Stimulated activated effector memory CD8-positive, alpha-beta T cell treated with anti-CD3 and anti-CD28 coated beads, Interleukin-12 subunit alpha, Interleukin-12 subunit beta, amount 100 ng/mL, for 72 hours (primary cell): ENCODE data around the gene TXNDC17.
A peak's percentile ranks its signal among the peaks of the same experiment; 100 is the strongest.

Experiments used
- ATAC-seq: fragments of 150-1000 bp; cut with Tn5 transposase; 2 replicates; pipeline ENCODE4 v1.10.0; 2021
- DNase-seq, 2 donors: peaks; one replicate each; pipeline ENCODE4 v3.0.0; 2021 to 2022; ENCODE audit warnings: low spot score in 2 of 2
- H3K27ac Mint-ChIP-seq: one replicate; pipeline ENCODE4 v1.8.0; 2022; ENCODE audit warnings: mild to moderate bottlenecking, mixed read lengths
- H3K36me3 Mint-ChIP-seq: one replicate; pipeline ENCODE4 v1.8.0; 2022; ENCODE audit warnings: mild to moderate bottlenecking, mixed read lengths
- H3K4me1 Mint-ChIP-seq: one replicate; pipeline ENCODE4 v1.8.0; 2022; ENCODE audit warnings: mixed read lengths
- H3K4me3 Mint-ChIP-seq: one replicate; pipeline ENCODE4 v1.8.0; 2022; ENCODE audit warnings: mild to moderate bottlenecking, mixed read lengths
- H3K9me3 Mint-ChIP-seq: one replicate; pipeline ENCODE4 v1.8.0; 2022; ENCODE audit warnings: mixed read lengths

Gene TXNDC17

GRCh38 chr17:6667516-6667915 lies 26.7 kb downstream of the TXNDC17 start:
- Mint-ChIP-seq H3K27ac (peak overlapping the region; percentile 41), H3K36me3 (no peaks in the 10 kb centered on the region), H3K4me1 (peaks cover 16% of the 10 kb centered on the region), H3K4me3 (no peak overlapping the region), H3K9me3 (no peaks in the 10 kb centered on the region)
- no peak for DNase-seq
- peak; percentile 43 for ATAC-seq

GRCh38 chr17:6668219-6668618 lies 27.4 kb downstream of the TXNDC17 start:
- no peaks in the 10 kb centered on the region for H3K9me3 Mint-ChIP-seq
- DNase-seq (no peak), ATAC-seq (no peak)
- no peak overlapping the region for H3K4me3 Mint-ChIP-seq
- H3K4me1 Mint-ChIP-seq = peaks cover 16% of the 10 kb centered on the region
- peak overlapping the region; percentile 41 for H3K27ac Mint-ChIP-seq
- no peaks in the 10 kb centered on the region for H3K36me3 Mint-ChIP-seq

GRCh38 chr17:6668727-6669425 lies 28.0 kb downstream of the TXNDC17 start:
- H3K36me3 Mint-ChIP-seq = no peaks in the 10 kb centered on the region
- H3K4me3 Mint-ChIP-seq = no peak overlapping the region
- ATAC-seq = no peak
- H3K27ac Mint-ChIP-seq = no peak overlapping the region
- no peak for DNase-seq
- H3K4me1 Mint-ChIP-seq = peaks cover 16% of the 10 kb centered on the region
- H3K9me3 Mint-ChIP-seq = no peaks in the 10 kb centered on the region

DNA sequence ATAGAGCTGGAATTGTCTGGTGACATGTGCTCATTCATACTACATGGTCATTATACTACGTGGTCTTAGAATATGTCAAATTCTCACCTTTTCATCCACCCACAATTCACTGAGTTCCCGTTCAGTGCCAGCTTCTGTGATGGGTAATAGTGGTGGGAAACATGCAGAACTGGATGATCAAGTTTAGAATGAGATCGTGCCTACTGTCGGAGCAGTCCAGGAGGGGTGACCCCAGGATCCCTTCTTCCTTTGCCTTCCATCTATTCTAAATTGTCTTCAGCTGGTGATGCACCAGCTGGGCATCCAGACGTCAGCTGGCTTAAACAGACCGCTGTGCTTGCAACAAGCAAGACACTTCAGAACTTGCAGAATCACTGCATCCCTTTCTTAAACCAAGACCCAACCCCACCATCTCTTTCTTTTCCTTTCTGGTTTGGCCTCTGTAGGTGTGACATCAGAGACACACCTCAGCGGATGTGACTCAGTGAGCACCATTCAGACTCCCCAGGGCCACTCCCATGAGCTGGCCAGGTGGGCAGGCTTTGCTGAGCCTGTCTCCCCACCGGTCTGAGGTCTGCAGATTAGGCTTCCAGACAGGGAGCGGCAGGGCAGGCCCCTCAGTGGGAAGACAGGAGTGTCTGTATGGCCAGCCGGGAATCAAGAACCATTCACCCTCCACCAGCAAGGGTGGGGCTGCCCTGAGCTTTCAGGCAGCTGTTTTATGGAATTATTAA lies 28.8 kb downstream of the TXNDC17 start:
- no peaks in the 10 kb centered on the region for H3K9me3 Mint-ChIP-seq
- H3K36me3 Mint-ChIP-seq = no peaks in the 10 kb centered on the region
- no peak overlapping the region for H3K4me3 Mint-ChIP-seq
- ATAC-seq (peak; percentile 56), DNase-seq (no peak)
- H3K4me1 Mint-ChIP-seq = peaks cover 16% of the 10 kb centered on the region
- H3K27ac Mint-ChIP-seq = no peak overlapping the region

- ATAC-seq (no peak), DNase-seq (no peak)
- no peak overlapping the region for H3K27ac Mint-ChIP-seq
- H3K4me3 Mint-ChIP-seq = no peak overlapping the region
- no peaks in the 10 kb centered on the region for H3K36me3 Mint-ChIP-seq
- H3K4me1 Mint-ChIP-seq = peaks cover 16% of the 10 kb centered on the region
- no peaks in the 10 kb centered on the region for H3K9me3 Mint-ChIP-seq
Measured at GRCh38 chr17:6670571-6670970, 29.7 kb downstream of the TXNDC17 start.

DNA sequence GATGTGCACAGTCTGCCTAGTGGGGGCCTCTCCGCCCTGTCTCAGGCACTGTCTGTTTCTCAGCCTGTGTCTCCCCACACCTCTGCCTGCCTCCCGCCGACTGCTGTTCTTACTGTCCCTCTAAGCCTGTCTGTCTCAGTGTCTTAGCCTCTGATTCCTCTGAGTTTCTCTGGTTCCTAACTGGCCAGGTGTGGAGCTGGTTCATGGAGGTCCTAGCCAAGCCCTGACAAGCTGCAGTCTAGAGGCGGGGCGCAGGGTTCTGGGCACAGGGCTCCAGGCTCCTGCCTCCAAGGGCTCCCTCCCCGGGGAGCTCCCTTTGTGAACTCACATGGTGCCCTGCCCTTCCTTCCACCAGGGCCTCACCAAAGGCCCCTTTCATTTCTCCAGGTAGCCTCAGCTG lies 30.1 kb downstream of the TXNDC17 start:
- ATAC-seq = no peak
- DNase-seq = no peak
- Mint-ChIP-seq H3K4me1 (peaks cover 16% of the 10 kb centered on the region), H3K4me3 (no peak overlapping the region), H3K27ac (no peak overlapping the region), H3K9me3 (no peaks in the 10 kb centered on the region), H3K36me3 (no peaks in the 10 kb centered on the region)

GRCh38 chr17:6671431-6671830 lies 30.6 kb downstream of the TXNDC17 start:
- DNase-seq = no peak
- H3K36me3 Mint-ChIP-seq = no peaks in the 10 kb centered on the region
- no peak overlapping the region for H3K27ac Mint-ChIP-seq
- no peaks in the 10 kb centered on the region for H3K9me3 Mint-ChIP-seq
- no peak overlapping the region for H3K4me3 Mint-ChIP-seq
- H3K4me1 Mint-ChIP-seq = peaks cover 16% of the 10 kb centered on the region
- ATAC-seq = no peak

DNA sequence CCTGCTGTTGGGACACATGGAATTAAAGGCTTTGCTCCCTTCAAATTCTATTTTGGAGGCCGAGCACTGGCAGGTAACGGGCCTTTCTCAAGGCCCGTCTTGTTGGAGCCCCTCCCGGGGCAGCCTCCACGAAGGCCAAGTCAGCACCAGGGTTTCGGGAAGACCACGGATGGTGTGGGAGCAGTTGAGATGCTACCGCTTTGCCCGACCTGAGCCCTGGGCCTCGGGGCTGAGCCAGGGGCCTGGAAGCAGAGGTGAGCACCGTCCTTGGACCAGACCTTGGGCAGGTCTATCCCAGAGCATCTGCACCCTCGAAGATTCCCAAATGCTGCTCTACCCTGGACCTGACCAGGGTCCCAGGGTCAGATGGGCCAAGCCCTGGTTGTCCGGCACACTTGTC lies 33.7 kb downstream of the TXNDC17 start:
- H3K36me3 Mint-ChIP-seq = no peaks in the 10 kb centered on the region
- no peak for ATAC-seq
- no peak overlapping the region for H3K4me3 Mint-ChIP-seq
- no peak overlapping the region for H3K27ac Mint-ChIP-seq
- H3K4me1 Mint-ChIP-seq = peaks cover 22% of the 10 kb centered on the region
- DNase-seq = no peak
- H3K9me3 Mint-ChIP-seq = no peaks in the 10 kb centered on the region

- peaks cover 19% of the 10 kb centered on the region for H3K4me1 Mint-ChIP-seq
- no peak for ATAC-seq
- no peak overlapping the region for H3K27ac Mint-ChIP-seq
- H3K9me3 Mint-ChIP-seq = no peaks in the 10 kb centered on the region
- H3K36me3 Mint-ChIP-seq = no peaks in the 10 kb centered on the region
- H3K4me3 Mint-ChIP-seq = no peak overlapping the region
- DNase-seq = no peak
Measured at GRCh38 chr17:6675201-6675825, 34.5 kb downstream of the TXNDC17 start.

- ATAC-seq (no peak), DNase-seq (no peak)
- H3K4me3 Mint-ChIP-seq = no peak overlapping the region
- no peak overlapping the region for H3K27ac Mint-ChIP-seq
- H3K9me3 Mint-ChIP-seq = no peaks in the 10 kb centered on the region
- H3K4me1 Mint-ChIP-seq = peaks cover 19% of the 10 kb centered on the region
- H3K36me3 Mint-ChIP-seq = no peaks in the 10 kb centered on the region
Measured at GRCh38 chr17:6676802-6677157, 35.9 kb downstream of the TXNDC17 start.

GRCh38 chr17:6677158-6677831 lies 36.4 kb downstream of the TXNDC17 start:
- ATAC-seq = peak; percentile 70
- no peak overlapping the region for H3K4me3 Mint-ChIP-seq
- peaks cover 19% of the 10 kb centered on the region for H3K4me1 Mint-ChIP-seq
- H3K27ac Mint-ChIP-seq = peak overlapping the region; percentile 45
- DNase-seq = no peak
- H3K9me3 Mint-ChIP-seq = no peaks in the 10 kb centered on the region
- H3K36me3 Mint-ChIP-seq = no peaks in the 10 kb centered on the region

GRCh38 chr17:6677946-6678345 lies 37.1 kb downstream of the TXNDC17 start:
- no peak for ATAC-seq
- Mint-ChIP-seq H3K36me3 (no peaks in the 10 kb centered on the region), H3K9me3 (no peaks in the 10 kb centered on the region), H3K27ac (peak overlapping the region; percentile 0), H3K4me1 (peaks cover 19% of the 10 kb centered on the region), H3K4me3 (no peak overlapping the region)
- no peak for DNase-seq

GRCh38 chr17:6679241-6679640 lies 38.4 kb downstream of the TXNDC17 start:
- H3K36me3 Mint-ChIP-seq = no peaks in the 10 kb centered on the region
- H3K4me3 Mint-ChIP-seq = no peak overlapping the region
- peaks cover 19% of the 10 kb centered on the region for H3K4me1 Mint-ChIP-seq
- H3K27ac Mint-ChIP-seq = no peak overlapping the region
- ATAC-seq (no peak), DNase-seq (no peak)
- no peaks in the 10 kb centered on the region for H3K9me3 Mint-ChIP-seq

- no peak overlapping the region for H3K27ac Mint-ChIP-seq
- ATAC-seq (no peak), DNase-seq (no peak)
- no peaks in the 10 kb centered on the region for H3K9me3 Mint-ChIP-seq
- no peak overlapping the region for H3K4me3 Mint-ChIP-seq
- peaks cover 19% of the 10 kb centered on the region for H3K4me1 Mint-ChIP-seq
- H3K36me3 Mint-ChIP-seq = no peaks in the 10 kb centered on the region
Measured at GRCh38 chr17:6681176-6681575, 40.3 kb downstream of the TXNDC17 start.

DNA sequence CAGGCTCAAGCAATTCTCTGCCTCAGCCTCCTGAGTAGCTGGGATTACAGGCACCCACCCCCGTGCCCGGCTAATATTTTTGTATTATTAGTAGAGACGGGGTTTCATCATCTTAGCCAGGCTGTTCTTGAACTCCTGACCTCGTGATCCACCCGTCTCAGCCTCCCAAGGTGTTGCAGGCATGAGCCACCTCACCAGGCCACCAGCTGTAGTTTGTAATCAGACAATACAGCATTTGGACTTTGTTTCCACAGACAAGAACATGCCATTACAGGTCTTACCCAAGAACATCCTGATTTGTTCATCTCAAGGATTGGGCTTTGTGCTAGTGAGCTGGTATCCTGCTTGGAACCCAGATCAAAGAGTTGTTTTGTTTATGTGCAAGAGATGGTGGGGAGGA lies 40.8 kb downstream of the TXNDC17 start:
- H3K9me3 Mint-ChIP-seq = no peaks in the 10 kb centered on the region
- no peak overlapping the region for H3K4me3 Mint-ChIP-seq
- peaks cover 19% of the 10 kb centered on the region for H3K4me1 Mint-ChIP-seq
- no peak for ATAC-seq
- H3K27ac Mint-ChIP-seq = no peak overlapping the region
- no peaks in the 10 kb centered on the region for H3K36me3 Mint-ChIP-seq
- no peak for DNase-seq
